Measurements from ENCODE around the gene ADCY5.

GRCh38 chr3:123350971-123351370 lies 97.9 kb downstream of the ADCY5 start:
- TF ChIP-seq CTCF (IDR thresholded peaks at IDR 0.05; ENCODE audit: borderline replicate concordance, extremely low read depth, low read length, poor library complexity, severe bottlenecking) (no peak), EZH2 (IDR thresholded peaks at IDR 0.05; ENCODE audit: borderline replicate concordance, low read depth, low read length, severe bottlenecking) (no peak)
